Activated T-cell treated with anti-CD3 and anti-CD28 coated beads for 4 hours (primary cell): ENCODE measurements around the gene STAT6.

Experiments
- DNase-seq: peaks from one replicate; pipeline ENCODE4 v3.0.0-alpha.2; 2020

Gene STAT6

DNA sequence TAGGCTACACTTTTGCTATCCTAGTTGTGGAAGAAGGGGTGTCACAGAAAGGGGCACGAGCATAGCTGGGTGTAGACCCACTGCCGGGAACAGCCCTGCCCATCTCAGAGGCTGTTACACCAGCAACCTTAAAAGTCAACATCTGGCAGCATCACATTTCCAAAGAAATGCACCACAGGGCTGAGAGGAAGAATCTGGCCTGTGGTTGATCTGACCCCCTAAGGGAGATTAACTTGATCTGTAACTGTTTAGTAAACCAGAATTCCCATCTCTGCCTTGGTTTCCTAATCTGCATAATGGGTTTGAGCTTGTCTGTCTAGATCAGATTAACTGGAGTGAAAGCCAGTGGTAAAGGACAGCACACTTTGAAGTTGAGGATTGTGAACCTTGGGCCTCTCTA lies 34.9 kb upstream of the STAT6 start:
- no peak for DNase-seq

DNA sequence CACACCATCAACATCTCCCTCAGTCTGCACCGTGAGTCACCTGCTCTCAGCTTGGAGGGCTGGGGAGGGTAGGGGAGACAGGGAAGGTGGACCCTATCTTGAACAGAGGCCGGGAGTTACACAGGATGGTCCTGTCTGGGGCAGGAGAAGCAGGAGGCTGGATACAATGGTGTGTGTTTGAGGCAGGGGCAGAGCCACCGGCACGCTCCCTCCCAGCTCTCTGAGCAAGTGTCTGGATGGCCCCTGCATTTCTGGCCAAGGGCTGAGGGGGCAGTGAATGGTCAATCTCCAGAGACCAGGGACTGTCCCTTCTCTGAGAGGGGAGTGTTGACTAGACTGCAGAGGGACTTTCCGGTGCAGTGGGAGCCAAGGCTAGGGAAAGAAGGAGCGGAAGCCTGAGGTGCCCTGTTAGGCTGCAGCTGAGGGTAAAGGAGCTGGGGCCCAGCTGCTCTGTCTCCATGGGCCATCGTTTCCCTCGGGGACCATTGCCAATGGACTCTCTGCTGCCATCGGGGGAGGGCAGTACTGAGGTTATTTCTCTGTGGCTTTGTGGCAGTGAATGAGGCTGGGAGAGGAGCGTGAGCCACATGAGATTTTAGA lies 34.4 kb upstream of the STAT6 start:
- DNase-seq, result no peak

DNA sequence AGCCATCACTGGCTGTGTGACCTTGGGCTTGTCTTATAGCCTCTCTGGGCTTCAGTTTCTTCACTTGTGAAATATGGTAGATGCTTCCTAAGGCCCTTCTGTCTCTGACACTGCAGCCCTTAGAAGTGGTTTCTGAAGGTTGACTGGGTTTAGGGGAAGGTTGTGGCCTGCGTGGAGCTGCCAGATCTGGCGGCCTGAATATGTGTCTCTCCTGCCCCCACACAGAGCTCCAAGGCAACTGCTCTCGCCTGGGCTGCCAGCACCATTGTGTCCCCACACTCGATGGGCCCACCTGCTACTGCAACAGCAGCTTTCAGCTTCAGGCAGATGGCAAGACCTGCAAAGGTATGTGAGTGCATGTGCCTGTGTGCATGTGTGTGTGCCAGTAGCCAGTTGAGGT lies 32.3 kb upstream of the STAT6 start:
- no peak for DNase-seq

DNA sequence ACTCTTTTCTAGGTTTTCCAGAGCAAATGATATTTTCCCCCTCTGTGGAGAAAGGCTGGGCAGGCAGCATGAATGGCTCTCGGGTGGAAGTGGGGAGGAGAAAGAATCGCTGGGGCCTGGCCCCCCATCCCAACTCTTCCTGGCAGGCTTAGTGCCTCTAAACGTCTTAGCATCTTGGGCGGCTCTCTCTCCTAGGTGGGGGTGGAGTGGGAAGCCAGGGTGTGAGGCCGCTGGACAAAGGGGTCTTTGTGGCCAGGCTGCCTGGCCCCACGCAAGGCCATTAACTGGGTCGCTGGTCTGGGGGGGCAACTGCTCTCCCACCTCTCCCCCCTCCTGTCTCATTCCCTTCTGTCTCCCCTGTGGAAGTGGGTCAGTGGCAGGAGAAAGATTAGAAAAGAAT lies 31.6 kb upstream of the STAT6 start:
- no peak for DNase-seq

DNA sequence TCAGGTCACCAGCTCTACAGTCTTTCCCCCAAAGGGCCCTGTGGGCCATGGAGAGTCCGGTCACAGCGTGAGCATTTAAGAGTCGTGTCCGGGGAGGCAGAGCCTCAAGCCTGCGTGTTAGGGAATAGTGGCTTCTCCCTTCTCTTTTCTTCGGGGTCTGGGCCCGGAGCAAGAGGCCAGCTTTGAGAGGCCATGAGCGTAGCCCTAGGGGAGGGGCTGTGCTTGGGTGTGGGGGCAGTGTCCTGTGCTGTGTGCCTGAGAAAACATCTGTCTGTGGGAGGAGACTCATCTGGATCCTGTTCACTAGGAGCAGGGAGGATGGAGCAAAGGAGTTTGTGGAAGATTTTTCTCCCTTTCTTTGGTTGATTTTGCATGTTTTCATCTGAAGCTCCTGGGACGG lies 31.0 kb upstream of the STAT6 start:
- no peak for DNase-seq

DNA sequence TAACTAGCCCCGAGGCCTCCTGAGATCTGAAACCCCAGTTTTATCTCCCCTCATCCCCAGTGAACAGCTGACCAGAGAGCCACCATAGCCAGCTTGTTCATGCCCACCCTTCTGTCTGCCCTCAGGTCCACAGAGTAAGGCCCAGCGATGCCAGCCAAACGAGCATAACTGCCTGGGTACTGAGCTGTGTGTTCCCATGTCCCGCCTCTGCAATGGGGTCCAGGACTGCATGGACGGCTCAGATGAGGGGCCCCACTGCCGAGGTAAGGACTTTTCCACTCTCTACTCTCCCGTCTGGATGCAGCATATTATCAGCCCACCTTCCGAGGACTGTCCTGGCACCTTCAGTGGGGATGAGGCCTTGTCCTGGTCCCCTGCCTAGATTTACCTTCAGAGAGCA lies 30.1 kb upstream of the STAT6 start:
- DNase-seq, result no peak

DNA sequence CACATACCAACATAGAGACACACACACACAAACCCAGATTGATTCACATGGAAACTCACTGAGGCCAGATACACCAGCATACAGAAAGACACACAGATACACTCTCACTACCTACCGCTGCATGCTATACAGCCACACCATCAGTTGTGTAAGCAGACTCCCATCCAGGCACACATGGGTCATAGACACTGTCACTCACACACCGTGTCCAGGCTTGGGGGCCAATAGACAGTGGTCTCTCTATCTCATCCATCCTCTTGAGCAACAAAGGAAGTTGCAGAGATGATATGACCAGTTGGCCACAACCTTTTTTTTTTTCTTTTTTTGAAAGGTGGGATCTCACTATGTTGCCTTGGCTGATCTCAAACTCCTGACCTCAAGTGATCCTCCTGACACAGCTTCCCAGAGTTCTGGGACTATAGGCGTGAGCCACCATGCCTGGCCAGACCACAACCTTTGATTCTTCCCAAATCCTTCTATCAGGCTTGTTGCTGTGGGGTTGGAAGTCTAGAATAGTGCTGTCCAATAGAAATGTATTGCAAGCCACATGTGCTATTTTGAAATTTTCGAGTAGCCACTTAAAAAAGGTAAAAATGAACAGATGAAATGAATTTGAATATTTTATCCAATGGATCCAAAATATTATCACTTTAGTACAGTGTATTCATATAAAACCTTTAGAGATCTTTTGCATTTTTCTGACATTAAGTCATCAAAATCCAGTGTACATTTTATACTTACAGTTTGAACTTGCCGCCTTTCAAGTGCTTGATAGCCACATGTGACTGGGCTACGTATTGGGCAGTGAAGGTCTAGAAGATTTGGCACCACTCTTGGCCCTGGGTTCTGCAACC lies 28.9 kb upstream of the STAT6 start:
- DNase-seq, result no peak

- DNase-seq, result no peak
Observed at GRCh38 chr12:57138526-57139272, 27.5 kb upstream of the STAT6 start.

DNA sequence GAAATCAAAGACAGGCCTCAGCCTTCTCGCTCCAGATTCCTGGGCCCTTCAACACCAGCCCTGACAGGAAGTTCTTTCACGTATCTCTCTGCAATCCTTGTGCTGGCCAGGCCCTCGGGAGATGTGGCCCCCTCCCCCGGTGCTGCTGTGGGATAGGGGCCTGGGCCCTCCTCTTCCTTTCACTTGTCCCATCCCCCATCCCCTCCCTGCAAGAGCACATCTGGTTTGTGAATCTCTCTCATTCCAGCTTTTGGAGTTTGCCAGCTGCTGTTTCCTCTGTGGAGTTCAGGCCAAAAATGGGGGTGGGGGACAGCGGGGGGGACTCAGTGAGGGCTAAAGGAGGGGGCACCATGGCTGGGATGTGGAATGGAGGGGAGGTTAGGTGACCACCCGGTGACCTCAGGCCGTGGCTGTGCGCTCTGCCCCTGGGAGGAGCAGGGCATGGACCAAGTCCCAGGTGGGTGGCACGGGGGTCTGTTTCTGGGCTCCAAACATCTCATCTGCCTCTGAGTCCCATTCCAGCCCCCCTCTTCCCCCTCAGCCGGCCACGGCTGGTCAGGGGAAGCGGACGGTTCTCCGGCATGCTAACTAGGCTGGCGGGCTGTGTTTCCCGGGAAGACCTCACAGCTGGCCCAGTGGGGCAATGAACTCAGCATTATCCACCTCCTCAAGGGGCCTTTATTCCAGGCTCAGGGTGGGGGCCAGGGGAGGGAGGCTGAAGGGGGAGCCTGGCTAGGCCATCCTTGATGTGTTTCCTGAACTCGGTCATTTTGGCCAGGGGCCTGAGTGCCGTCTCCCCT lies 24.6 kb upstream of the STAT6 start:
- no peak for DNase-seq

GRCh38 chr12:57134949-57135348 lies 23.8 kb upstream of the STAT6 start:
- DNase-seq, result no peak

DNA sequence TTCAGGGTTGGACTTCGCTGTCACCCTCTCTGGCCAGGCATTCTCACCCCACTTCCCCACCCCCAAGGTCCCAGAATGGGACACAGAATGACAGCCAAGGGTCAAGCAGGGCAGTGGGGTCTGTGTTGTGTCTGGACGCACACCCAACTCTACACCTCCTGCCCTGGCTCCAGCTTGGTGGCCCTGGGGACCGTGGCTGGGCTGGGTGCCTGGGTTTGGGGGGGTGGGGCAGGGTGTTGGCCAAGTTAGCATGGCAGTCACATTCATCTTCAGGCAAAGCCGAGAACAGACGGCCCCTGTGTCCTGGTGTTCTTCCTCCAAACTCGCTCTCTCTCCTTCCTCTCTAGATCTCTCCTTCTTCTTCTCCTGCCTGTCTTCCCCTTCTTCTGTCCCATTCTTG lies 22.8 kb upstream of the STAT6 start:
- DNase-seq, result no peak

DNA sequence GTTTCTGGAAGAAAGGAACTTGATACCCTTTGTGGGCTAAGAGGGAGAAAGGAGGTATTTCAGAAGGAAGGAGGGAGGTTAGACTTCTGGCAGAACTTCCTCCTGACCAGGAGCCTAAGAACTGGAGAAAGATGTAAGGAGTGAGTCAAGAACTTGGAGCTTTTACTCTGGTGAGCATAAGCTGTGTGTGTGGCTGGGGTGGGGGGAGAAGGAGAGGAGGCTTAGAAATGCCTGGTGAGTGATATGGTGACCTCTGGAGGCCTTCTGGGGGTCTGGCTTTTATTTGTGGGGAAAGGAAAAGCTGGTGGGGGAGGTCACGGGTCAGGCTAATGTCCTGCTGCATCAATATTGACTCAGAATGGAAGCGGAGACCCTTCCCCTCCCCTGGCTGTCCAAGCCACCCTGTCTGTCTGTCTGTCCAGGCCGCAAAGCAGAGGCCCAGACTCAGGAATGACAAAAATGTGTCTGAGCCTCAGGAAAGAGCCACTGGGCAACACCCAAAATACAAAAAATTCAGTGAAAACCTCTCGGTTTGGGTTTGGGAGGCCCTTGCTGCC lies 21.9 kb upstream of the STAT6 start:
- no peak for DNase-seq

- DNase-seq, result no peak
Observed at GRCh38 chr12:57131896-57132744, 21.0 kb upstream of the STAT6 start.

DNA sequence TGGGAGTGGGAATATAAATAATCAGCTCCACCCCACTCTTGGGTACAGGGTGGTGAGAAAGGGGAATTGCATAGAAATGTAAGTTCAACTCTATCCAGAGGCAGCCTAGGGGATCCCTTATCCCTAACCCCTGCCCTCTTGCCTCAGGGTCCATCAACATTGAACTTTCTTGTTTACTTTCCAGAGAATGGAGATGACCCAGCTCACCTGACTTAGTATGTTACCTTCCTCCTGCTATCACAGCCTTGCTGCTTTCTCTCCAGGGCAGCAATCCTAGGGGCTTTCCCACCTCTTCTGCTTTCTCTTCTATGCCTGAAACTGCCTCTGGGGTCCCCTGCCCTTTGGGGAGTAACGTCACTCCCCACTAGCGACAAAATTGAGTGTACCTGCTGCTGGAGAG lies 19.8 kb upstream of the STAT6 start:
- DNase-seq, result no peak

GRCh38 chr12:57129889-57130288 lies 18.7 kb upstream of the STAT6 start:
- DNase-seq, result no peak

GRCh38 chr12:57129321-57129842 lies 18.2 kb upstream of the STAT6 start:
- DNase-seq, result no peak

- DNase-seq, result no peak
Observed at GRCh38 chr12:57128519-57129247, 17.5 kb upstream of the STAT6 start.

GRCh38 chr12:57127726-57128518 lies 16.8 kb upstream of the STAT6 start, which contains the start of gene LRP1:
TSS of gene LRP1 (plus strand) at chr12:57128483. CDS start at chr12:57128965, 482 bp downstream.
- peak; percentile 76 for DNase-seq

DNA sequence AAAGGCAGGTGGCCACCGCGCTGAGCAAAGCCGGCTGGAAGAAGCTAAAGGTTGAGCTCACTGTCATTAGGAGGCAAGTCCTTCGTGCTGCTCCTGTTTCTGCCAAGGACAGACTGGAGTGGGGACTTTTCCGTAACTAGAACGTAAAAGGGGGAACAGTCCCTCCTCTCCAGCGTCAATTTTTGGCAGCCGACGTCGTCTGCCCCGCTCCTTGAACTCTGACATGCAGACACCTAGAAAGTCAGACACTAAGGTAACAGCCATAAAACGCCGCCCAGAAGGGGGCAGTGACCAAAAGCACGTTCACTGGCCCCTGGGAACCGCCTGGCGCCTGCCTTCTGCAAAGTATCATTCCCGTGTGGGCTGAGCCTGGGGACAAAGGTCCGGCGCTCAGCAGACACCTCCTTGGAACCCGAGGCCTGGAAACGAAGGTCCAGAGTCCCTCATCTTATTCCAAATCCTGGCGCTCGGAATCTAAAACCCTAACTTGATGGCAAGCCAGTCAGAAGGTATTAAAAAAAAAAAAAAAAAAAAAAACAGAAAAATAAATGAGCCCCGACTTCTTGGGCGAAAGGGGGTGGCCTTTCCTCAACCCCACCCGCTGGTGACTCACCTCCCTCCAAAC lies 16.1 kb upstream of the STAT6 start:
- peak; percentile 67 for DNase-seq
